ENCODE data around the gene FAM210B.
"Not testable (repeated sequence)": the region's sequence is repeated elsewhere in the genome, so short reads cannot be mapped to it uniquely, and the experiment has no call there.

Gene FAM210B

GRCh38 chr20:56361900-56362299, 3.1 kb downstream of the FAM210B start:
- no peak for DNase-seq

- no peak for DNase-seq
Observed at GRCh38 chr20:56362833-56363413, 4.1 kb downstream of the FAM210B start.

GRCh38 chr20:56363491-56363890, 4.7 kb downstream of the FAM210B start:
- no peak for DNase-seq

GRCh38 chr20:56368351-56369134, 9.8 kb downstream of the FAM210B start:
- no peak for DNase-seq

- DNase-seq: peak; percentile 31
Observed at GRCh38 chr20:56369179-56369578, 10.4 kb downstream of the FAM210B start.

GRCh38 chr20:56371977-56372376, 13.2 kb downstream of the FAM210B start:
- DNase-seq: no peak

- no peak for DNase-seq
Observed at GRCh38 chr20:56372850-56373249, 14.1 kb downstream of the FAM210B start.

GRCh38 chr20:56373942-56374341, 15.2 kb downstream of the FAM210B start:
- DNase-seq: no peak

- no peak for DNase-seq
Observed at GRCh38 chr20:56376331-56376730, 17.6 kb downstream of the FAM210B start.

- no peak for DNase-seq
Observed at GRCh38 chr20:56378386-56378785, 19.6 kb downstream of the FAM210B start.

- DNase-seq: no peak
Observed at GRCh38 chr20:56380375-56380774, 21.6 kb downstream of the FAM210B start.

GRCh38 chr20:56381501-56381900, 22.7 kb downstream of the FAM210B start:
- no peak for DNase-seq

- no peak for DNase-seq
Observed at GRCh38 chr20:56382696-56383095, 23.9 kb downstream of the FAM210B start.

- no peak for DNase-seq
Observed at GRCh38 chr20:56383334-56383733, 24.6 kb downstream of the FAM210B start.

- no peak for DNase-seq
Observed at GRCh38 chr20:56385130-56385529, 26.4 kb downstream of the FAM210B start.

GRCh38 chr20:56386219-56386618, 27.4 kb downstream of the FAM210B start:
- no peak for DNase-seq

- DNase-seq: no peak
Observed at GRCh38 chr20:56388882-56389281, 30.1 kb downstream of the FAM210B start.

GRCh38 chr20:56389807-56390206, 31.0 kb downstream of the FAM210B start:
- no peak for DNase-seq

GRCh38 chr20:56390396-56390795, 31.6 kb downstream of the FAM210B start:
- DNase-seq: not testable (repeated sequence)

GRCh38 chr20:56391037-56391436, 32.3 kb downstream of the FAM210B start:
- DNase-seq: no peak

GRCh38 chr20:56391596-56392131, 32.9 kb downstream of the FAM210B start:
- DNase-seq: peak; percentile 64

- peak; percentile 99 for DNase-seq
Observed at GRCh38 chr20:56392132-56392880, 33.5 kb downstream of the FAM210B start, which contains the start of the genes AURKA and CSTF1. AURKA (minus strand) TSS chr20:56392215; CDS start chr20:56388197, 4,018 bp downstream. CSTF1 (plus strand) TSS chr20:56392645; CDS start chr20:56395553, 2,908 bp downstream.

- DNase-seq: peak; percentile 67
Observed at GRCh38 chr20:56392881-56393482, 34.2 kb downstream of the FAM210B start.
